AG10803 (cell line): ENCODE measurements around the gene ARHGAP44.

Source experiments
- DNase-seq: peaks from one replicate; pipeline ENCODE4 v3.0.0; 2010; ENCODE audit warnings: low read depth
- H3K4me3 ChIP-seq: 2 replicates; pipeline ENCODE4 v1.5.1; 2011; ENCODE audit warnings: mild to moderate bottlenecking, low read length, control low read depth
- TF ChIP-seq, protein P1 (sequence below): conservative IDR thresholded peaks from 2 replicates; pipeline ENCODE4 v1.5.1; 2011; ENCODE audit warnings: mild to moderate bottlenecking, low read length, control low read depth, inconsistent platforms

Gene ARHGAP44

DNA sequence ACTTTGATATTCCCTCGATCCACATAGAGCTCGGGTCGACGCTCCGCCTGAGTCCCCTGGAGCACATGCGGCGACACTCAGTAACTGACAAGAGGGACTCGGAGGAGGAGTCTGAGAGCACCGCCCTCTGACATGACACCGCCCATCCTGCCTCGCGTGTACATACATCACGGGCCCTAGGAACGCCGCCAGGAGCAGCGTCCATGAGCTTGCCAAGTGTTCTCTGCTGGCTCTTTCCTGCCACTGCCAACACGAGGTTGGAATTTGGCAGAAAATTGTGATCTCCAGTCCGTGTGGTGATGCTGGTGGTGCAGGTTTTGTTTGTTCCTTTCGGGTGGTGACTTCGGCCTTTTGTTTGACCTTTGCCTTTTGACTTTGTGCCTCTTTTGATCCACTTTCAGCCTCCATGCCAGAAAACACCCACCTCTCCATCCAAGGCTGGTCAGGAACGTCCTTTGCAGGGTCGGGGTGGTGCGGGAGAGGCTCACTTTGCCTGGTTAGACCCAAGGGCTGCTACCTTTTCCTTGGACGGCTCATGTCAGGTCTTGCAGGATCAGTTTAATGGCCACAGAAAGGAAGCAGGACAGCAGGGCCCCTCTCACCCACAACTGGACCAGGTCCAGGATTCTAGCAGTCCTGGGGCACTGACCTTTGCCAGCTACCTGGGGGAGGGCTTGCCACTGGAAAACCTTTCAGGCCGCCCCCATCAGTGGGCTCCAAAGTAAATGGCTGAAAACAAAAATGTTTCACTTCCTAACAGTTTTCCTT, 200.9 kb downstream of the ARHGAP44 start:
- no peak for DNase-seq
- H3K4me3 ChIP-seq, result no peak overlapping the region
- TF ChIP-seq, protein P1, sequence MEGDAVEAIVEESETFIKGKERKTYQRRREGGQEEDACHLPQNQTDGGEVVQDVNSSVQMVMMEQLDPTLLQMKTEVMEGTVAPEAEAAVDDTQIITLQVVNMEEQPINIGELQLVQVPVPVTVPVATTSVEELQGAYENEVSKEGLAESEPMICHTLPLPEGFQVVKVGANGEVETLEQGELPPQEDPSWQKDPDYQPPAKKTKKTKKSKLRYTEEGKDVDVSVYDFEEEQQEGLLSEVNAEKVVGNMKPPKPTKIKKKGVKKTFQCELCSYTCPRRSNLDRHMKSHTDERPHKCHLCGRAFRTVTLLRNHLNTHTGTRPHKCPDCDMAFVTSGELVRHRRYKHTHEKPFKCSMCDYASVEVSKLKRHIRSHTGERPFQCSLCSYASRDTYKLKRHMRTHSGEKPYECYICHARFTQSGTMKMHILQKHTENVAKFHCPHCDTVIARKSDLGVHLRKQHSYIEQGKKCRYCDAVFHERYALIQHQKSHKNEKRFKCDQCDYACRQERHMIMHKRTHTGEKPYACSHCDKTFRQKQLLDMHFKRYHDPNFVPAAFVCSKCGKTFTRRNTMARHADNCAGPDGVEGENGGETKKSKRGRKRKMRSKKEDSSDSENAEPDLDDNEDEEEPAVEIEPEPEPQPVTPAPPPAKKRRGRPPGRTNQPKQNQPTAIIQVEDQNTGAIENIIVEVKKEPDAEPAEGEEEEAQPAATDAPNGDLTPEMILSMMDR, result no peak

DNA sequence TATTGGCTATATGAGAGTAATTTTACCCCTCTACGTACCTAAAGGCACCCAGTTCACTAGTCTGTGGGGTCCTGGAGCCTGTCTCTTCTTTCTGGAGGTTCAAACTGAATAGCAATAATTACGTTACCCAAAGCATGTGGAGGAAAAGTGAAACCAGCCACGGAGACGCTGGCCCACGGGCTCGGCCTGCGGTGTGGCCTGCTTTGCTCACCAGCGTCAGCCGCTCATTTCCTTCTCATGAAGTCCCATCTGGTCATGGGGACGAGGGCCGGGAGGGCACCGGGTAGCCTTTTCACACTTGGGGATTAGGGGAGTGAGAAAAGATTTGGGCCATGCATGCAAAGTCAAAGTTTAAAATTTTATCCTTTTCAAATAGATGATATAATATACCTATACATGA, 201.6 kb downstream of the ARHGAP44 start:
- TF ChIP-seq, protein P1, result no peak
- no peak overlapping the region for H3K4me3 ChIP-seq
- no peak for DNase-seq

DNA sequence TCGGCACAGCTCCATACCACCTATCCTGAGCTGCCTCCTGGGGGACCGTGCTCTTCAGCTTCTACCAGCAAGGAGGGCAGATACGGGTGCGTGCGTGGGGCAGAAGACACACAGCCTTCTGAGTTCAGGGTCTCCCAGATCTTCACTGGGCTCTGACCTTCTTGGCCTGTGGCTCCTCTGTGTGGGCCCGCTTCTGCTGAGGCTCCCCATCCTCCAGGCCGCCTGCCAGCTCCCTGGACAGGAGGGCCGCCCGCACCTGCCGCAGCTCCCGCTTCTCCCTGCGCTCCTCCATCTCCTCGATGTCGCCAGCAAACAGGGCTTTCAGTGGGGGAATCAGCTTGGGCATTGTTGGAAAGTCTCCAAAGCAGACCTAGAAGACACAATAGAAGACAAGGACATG, 203.4 kb downstream of the ARHGAP44 start:
- H3K4me3 ChIP-seq, result no peak overlapping the region
- TF ChIP-seq, protein P1, result no peak
- no peak for DNase-seq

DNA sequence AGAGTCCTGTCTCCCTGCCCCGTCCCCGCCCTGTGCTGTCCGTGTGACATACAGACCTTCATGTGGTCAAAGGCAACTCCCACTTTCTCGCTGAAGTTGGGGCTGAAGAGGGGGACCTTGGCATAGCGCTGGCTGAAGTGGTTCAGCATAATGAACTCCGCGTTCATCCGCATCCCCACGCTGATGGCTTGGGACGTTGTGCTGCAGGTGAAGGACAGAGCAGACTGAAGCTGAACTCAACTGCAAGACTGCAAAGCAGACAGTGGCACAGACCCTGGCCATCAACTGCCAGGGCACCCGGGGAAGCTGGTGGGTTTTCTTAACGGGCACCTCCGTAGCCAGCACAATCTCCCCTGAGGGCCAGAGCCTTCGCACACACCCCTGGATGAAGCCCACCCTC, 204.3 kb downstream of the ARHGAP44 start:
- H3K4me3 ChIP-seq, result no peak overlapping the region
- DNase-seq, result no peak
- TF ChIP-seq, protein P1, result no peak

DNA sequence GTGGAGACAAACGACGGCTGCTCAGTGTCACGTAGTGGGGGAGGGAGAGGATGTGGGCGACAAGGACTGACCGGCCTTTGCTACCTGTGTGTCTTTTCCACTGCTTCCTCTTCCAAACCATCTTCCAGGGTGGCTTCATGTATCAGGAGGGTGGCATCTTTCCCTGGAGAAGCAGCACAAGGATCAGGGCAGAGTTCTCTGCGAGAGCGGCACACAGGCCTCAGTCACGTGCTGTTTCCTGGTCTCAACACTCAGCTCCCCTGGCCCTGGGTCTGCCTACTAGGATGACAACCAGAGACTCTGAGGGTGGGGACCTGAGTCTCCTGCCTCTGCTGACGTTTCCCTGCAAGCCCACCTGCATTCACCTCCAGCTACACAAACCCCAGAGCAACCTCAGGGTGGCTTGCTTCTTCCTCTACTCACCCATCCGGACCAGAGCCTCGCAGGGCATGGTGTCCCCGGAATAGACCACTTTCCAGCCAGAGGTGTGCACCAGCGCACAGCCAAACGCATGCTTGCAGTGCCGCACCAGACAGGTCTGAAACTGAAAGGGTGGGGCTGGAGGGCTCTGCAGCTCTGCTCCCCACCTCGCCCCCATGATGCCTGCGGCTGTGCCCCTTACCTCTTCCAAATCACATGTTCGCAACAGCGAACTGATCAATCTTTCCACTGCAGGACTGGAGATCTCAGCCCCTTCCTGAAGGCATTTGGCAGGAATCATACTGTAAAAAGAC, 205.2 kb downstream of the ARHGAP44 start:
- no peak overlapping the region for H3K4me3 ChIP-seq
- TF ChIP-seq, protein P1, result no peak
- DNase-seq, result no peak

DNA sequence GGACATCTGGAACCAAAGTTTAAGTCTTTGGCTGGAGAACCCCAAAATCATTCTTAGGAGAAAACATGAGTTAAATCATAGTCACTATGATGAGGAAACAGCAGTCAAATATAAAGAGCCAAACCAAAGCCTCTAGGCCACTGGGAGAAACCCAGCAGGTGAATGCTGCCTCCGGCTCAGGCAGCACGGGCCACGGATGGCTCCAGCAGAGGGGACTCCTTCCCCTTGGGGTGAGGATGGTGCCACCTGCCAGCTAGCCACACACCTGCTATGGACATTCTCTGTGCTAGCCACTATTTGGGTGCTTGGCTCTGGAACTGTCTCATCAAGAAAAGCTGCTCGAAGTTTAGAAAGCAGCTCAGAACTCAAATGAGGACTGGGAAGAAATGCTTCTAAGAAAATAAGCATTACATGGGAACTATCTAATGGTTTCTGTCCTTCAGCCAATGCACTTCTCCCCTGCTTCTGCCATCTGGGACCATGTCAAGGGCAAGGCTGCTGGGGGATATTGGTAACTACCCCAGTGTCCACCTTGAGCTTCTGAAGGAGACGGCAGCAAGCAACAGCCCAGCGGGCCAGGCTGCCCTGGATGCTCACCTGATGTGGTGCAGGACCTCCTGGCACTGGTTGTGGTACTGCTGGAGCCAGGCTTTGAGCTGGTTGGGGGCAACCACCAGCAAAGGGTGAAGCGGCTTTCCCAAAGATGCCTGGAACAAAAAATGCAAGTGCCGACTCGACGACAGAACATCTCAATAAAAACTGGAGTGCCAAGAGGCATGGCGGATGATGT, 206.0 kb downstream of the ARHGAP44 start:
- H3K4me3 ChIP-seq, result no peak overlapping the region
- TF ChIP-seq, protein P1, result no peak
- DNase-seq, result no peak
